SK-N-SH treated with all-trans-retinoic acid at 6 μM for 48 hours (cell line): ENCODE data around the gene DNM2.

Experiments used
- ATAC-seq: fragments of 200-7000 bp; cut with Tn5 transposase; 3 replicates; pipeline ENCODE4 v1.9.1; 2020; ENCODE audit warnings: mild to moderate bottlenecking, moderate library complexity
- ARNTL ChIP-seq: fragments of 450-650 bp; formaldehyde crosslinking; IDR thresholded peaks from 2 replicates; pipeline ENCODE4 v1.5.0; 2020; ENCODE audit warnings: low read depth, mild to moderate bottlenecking, moderate library complexity, borderline replicate concordance
- BACH2 ChIP-seq: fragments of 250-450 bp; sonication (Bioruptor Pico); IDR thresholded peaks from 2 replicates; pipeline ENCODE4 v1.9.0; 2021; ENCODE audit warnings: mild to moderate bottlenecking, borderline replicate concordance
- CREB5 ChIP-seq: fragments of 250-450 bp; sonication (Bioruptor Pico); IDR thresholded peaks from 2 replicates; pipeline ENCODE4 v1.5.1; 2020; ENCODE audit warnings: low read depth, mild to moderate bottlenecking, moderate library complexity
- CSDC2 ChIP-seq: fragments of 250-450 bp; sonication (Bioruptor Pico); IDR thresholded peaks from 2 replicates; pipeline ENCODE4 v1.5.0; 2020; ENCODE audit warnings: mild to moderate bottlenecking, moderate library complexity
- CSRNP3 ChIP-seq: fragments of 250-450 bp; sonication (Bioruptor Pico); IDR thresholded peaks from 2 replicates; pipeline ENCODE4 v1.5.1; 2021; ENCODE audit warnings: mild to moderate bottlenecking, moderate library complexity
- ESRRG ChIP-seq: fragments of 250-450 bp; sonication (Bioruptor Pico); IDR thresholded peaks from 2 replicates; pipeline ENCODE4 v1.6.1; 2021; ENCODE audit warnings: mild to moderate bottlenecking
- GLIS3 ChIP-seq: fragments of 250-450 bp; sonication (Bioruptor Pico); IDR thresholded peaks from 2 replicates; pipeline ENCODE4 v1.5.0; 2020; ENCODE audit warnings: mild to moderate bottlenecking, moderate library complexity
- ISL1 ChIP-seq: fragments of 250-450 bp; sonication (Bioruptor Pico); IDR thresholded peaks from 2 replicates; pipeline ENCODE4 v2.1.2; 2022; ENCODE audit warnings: mild to moderate bottlenecking, moderate library complexity
- OSR1 ChIP-seq: fragments of 250-450 bp; sonication (Bioruptor Pico); IDR thresholded peaks from 2 replicates; pipeline ENCODE4 v1.8.0; 2022; ENCODE audit warnings: moderate library complexity, mild to moderate bottlenecking, inconsistent platforms
- PATZ1 ChIP-seq: fragments of 250-450 bp; sonication (Bioruptor Pico); IDR thresholded peaks from 2 replicates; pipeline ENCODE4 v1.8.0; 2020; ENCODE audit warnings: mild to moderate bottlenecking, moderate library complexity, borderline replicate concordance
- POU6F1 ChIP-seq: fragments of 250-450 bp; sonication (Bioruptor Pico); IDR thresholded peaks from 2 replicates; pipeline ENCODE4 v1.8.0; 2021; ENCODE audit warnings: low read depth, mild to moderate bottlenecking, moderate library complexity, borderline replicate concordance
- PPARA ChIP-seq: fragments of 250-450 bp; sonication (Bioruptor Pico); IDR thresholded peaks from 2 replicates; pipeline ENCODE4 v1.5.0; 2020; ENCODE audit warnings: mild to moderate bottlenecking, borderline replicate concordance
- RARB ChIP-seq: fragments of 250-450 bp; sonication (Bioruptor Pico); IDR thresholded peaks from 2 replicates; pipeline ENCODE4 v1.8.0; 2021; ENCODE audit warnings: mild to moderate bottlenecking, moderate library complexity
- SNAI2 ChIP-seq: fragments of 250-450 bp; sonication (Bioruptor Pico); IDR thresholded peaks from 2 replicates; pipeline ENCODE4 v1.5.0; 2020; ENCODE audit warnings: mild to moderate bottlenecking, moderate library complexity
- TOX ChIP-seq: fragments of 250-450 bp; sonication (Bioruptor Pico); IDR thresholded peaks from 2 replicates; pipeline ENCODE4 v1.8.0; 2021; ENCODE audit warnings: mild to moderate bottlenecking, moderate library complexity, borderline replicate concordance
- ZC3H10 ChIP-seq: fragments of 250-450 bp; sonication (Bioruptor Pico); IDR thresholded peaks from 2 replicates; pipeline ENCODE4 v1.5.1; 2021; ENCODE audit warnings: mild to moderate bottlenecking, moderate library complexity
- ZFP3 ChIP-seq: fragments of 250-450 bp; sonication (Bioruptor Pico); IDR thresholded peaks from 2 replicates; pipeline ENCODE4 v1.5.0; 2020; ENCODE audit warnings: mild to moderate bottlenecking, moderate library complexity
- ZFP30 ChIP-seq: fragments of 450-650 bp; formaldehyde crosslinking; IDR thresholded peaks from 2 replicates; pipeline ENCODE4 v1.5.0; 2022; ENCODE audit warnings: mild to moderate bottlenecking, moderate library complexity
- ZNF70 ChIP-seq: fragments of 450-650 bp; formaldehyde crosslinking; IDR thresholded peaks from 2 replicates; pipeline ENCODE4 v1.5.0; 2020; ENCODE audit warnings: mild to moderate bottlenecking, moderate library complexity
- ZNF8 ChIP-seq: fragments of 450-650 bp; formaldehyde crosslinking; IDR thresholded peaks from 2 replicates; pipeline ENCODE4 v1.5.0; 2020; ENCODE audit warnings: mild to moderate bottlenecking, moderate library complexity

Gene DNM2

GRCh38 chr19:10797078-10797477 is 79.2 kb downstream of the DNM2 start:
- TF ChIP-seq PPARA (no peak), RARB (CRISPR knock-in tag) (no peak), ZNF70 (CRISPR knock-in tag) (no peak), ARNTL (CRISPR knock-in tag) (no peak), GLIS3 (CRISPR knock-in tag) (no peak), ESRRG (CRISPR knock-in tag) (no peak), ZNF8 (CRISPR knock-in tag) (no peak), ZC3H10 (CRISPR knock-in tag) (no peak), TOX (CRISPR knock-in tag) (no peak)
- ATAC-seq: no peak

- ATAC-seq: no peak
- no peak for TF ChIP-seq ARNTL (CRISPR knock-in tag)
- TF ChIP-seq PATZ1 (CRISPR knock-in tag): no peak
- TF ChIP-seq ZC3H10 (CRISPR knock-in tag): no peak
- no peak for TF ChIP-seq ZNF70 (CRISPR knock-in tag)
- TF ChIP-seq ZFP30 (CRISPR knock-in tag): no peak
- TF ChIP-seq POU6F1 (CRISPR knock-in tag): no peak
- TF ChIP-seq RARB (CRISPR knock-in tag): no peak
- TF ChIP-seq GLIS3 (CRISPR knock-in tag): no peak
- no peak for TF ChIP-seq BACH2 (CRISPR knock-in tag)
- TF ChIP-seq ZFP3 (CRISPR knock-in tag): no peak
- TF ChIP-seq, all 23 proteins: peak for 0
Measured at GRCh38 chr19:10797541-10798256, 79.8 kb downstream of the DNM2 start.

GRCh38 chr19:10800488-10800887 is 82.6 kb downstream of the DNM2 start:
- TF ChIP-seq RARB (CRISPR knock-in tag) (no peak), BACH2 (CRISPR knock-in tag) (no peak), ZNF8 (CRISPR knock-in tag) (no peak), TOX (CRISPR knock-in tag) (no peak), CREB5 (CRISPR knock-in tag) (no peak), ZC3H10 (CRISPR knock-in tag) (no peak), ZFP3 (CRISPR knock-in tag) (no peak), GLIS3 (CRISPR knock-in tag) (no peak), PPARA (no peak), ISL1 (no peak), SNAI2 (no peak), ZFP30 (CRISPR knock-in tag) (no peak), POU6F1 (CRISPR knock-in tag) (no peak), ZNF70 (CRISPR knock-in tag) (no peak), ESRRG (CRISPR knock-in tag) (no peak), PATZ1 (CRISPR knock-in tag) (no peak)
- TF ChIP-seq, all 23 proteins: peak for 0
- no peak for ATAC-seq

GRCh38 chr19:10802479-10802878 is 84.6 kb downstream of the DNM2 start:
- ATAC-seq: no peak
- TF ChIP-seq OSR1 (no peak), RARB (CRISPR knock-in tag) (no peak), PPARA (no peak), CSDC2 (no peak), PATZ1 (CRISPR knock-in tag) (no peak), CREB5 (CRISPR knock-in tag) (no peak), ZFP30 (CRISPR knock-in tag) (no peak), CSRNP3 (CRISPR knock-in tag) (no peak), ZNF8 (CRISPR knock-in tag) (no peak)
